ENCODE data around the gene KCNJ10. TPM values are rescaled to one million over a fixed set of nuclear protein-coding genes. Genes with fewer than 3 reads are reported as not detected.

The KCNJ10 gene
- total and polyA plus RNA-seq, 2 donors from 2014 or later, result 4.9 to 57.6 TPM

GRCh38 chr1:160075836-160076235 is 5.9 kb upstream of the KCNJ10 start:
- Histone ChIP-seq H3K4me1 (ENCODE audit: control insufficient read depth in 2 of 3, insufficient read depth in 2 of 3, low read depth in 1 of 3, low read length in 3 of 3) (peaks cover 0 to 1% (median 0%) of the 10 kb centered on the region in 3 donors), H3K36me3 (ENCODE audit: control insufficient read depth in 2 of 3, insufficient read depth in 3 of 3, low read length in 3 of 3) (no peaks in the 10 kb centered on the region), H3K27ac (ENCODE audit: low read depth in 2 of 2, low read length in 2 of 2) (no peak overlapping the region), H3K27me3 (ENCODE audit: control insufficient read depth, insufficient read depth, low read length) (peaks cover 3% of the 10 kb centered on the region), H3K9me3 (ENCODE audit: control insufficient read depth in 2 of 3, insufficient read depth in 1 of 3, low read length in 3 of 3) (no peaks in the 10 kb centered on the region), H3K9ac (ENCODE audit: low read length in 3 of 3) (no peak overlapping the region), H3K4me3 (ENCODE audit: low read length in 3 of 3) (no peak overlapping the region)
- TF ChIP-seq, protein P1, sequence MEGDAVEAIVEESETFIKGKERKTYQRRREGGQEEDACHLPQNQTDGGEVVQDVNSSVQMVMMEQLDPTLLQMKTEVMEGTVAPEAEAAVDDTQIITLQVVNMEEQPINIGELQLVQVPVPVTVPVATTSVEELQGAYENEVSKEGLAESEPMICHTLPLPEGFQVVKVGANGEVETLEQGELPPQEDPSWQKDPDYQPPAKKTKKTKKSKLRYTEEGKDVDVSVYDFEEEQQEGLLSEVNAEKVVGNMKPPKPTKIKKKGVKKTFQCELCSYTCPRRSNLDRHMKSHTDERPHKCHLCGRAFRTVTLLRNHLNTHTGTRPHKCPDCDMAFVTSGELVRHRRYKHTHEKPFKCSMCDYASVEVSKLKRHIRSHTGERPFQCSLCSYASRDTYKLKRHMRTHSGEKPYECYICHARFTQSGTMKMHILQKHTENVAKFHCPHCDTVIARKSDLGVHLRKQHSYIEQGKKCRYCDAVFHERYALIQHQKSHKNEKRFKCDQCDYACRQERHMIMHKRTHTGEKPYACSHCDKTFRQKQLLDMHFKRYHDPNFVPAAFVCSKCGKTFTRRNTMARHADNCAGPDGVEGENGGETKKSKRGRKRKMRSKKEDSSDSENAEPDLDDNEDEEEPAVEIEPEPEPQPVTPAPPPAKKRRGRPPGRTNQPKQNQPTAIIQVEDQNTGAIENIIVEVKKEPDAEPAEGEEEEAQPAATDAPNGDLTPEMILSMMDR (IDR thresholded peaks at IDR 0.05; ENCODE audit: borderline replicate concordance, extremely low read depth, insufficient read depth), result no peak
- FAIRE-seq (no peak), DNase-seq (no peak)
- intact Hi-C loops (cut with DNase I), result no loop called here

DNA sequence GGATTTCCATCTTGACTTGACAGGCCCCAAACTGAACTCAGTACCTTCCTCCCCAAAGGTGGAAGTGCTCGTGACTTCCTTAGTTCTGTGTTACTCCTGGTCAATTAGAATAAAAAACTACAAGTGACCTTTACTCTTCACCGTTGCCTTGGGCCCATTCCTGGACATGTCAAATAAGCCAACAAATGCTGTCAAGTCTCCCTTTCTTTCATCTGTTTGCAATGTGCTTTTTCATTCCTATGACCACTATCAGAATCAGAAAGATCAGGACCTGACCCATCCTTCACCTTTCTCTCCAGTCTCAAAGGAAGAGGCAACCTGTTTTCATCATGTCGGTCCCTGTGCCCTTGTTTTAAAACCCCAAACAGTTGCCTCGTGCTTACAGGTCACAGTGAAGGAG is 4.9 kb upstream of the KCNJ10 start:
- Histone ChIP-seq H3K4me3 (ENCODE audit: low read length in 3 of 3) (no peak overlapping the region), H3K9me3 (ENCODE audit: control insufficient read depth in 2 of 3, insufficient read depth in 1 of 3, low read length in 3 of 3) (no peaks in the 10 kb centered on the region), H3K27ac (ENCODE audit: low read depth in 2 of 2, low read length in 2 of 2) (no peak overlapping the region), H3K9ac (ENCODE audit: low read length in 3 of 3) (no peak overlapping the region), H3K36me3 (ENCODE audit: control insufficient read depth in 2 of 3, insufficient read depth in 3 of 3, low read length in 3 of 3) (no peaks in the 10 kb centered on the region), H3K4me1 (ENCODE audit: control insufficient read depth in 2 of 3, insufficient read depth in 2 of 3, low read depth in 1 of 3, low read length in 3 of 3) (peaks cover 0 to 4% (median 0%) of the 10 kb centered on the region in 3 donors), H3K27me3 (ENCODE audit: control insufficient read depth, insufficient read depth, low read length) (peaks cover 3% of the 10 kb centered on the region)
- intact Hi-C loops (cut with DNase I), result no loop called here
- TF ChIP-seq, protein P1 (IDR thresholded peaks at IDR 0.05; ENCODE audit: borderline replicate concordance, extremely low read depth, insufficient read depth), result no peak
- FAIRE-seq, result no peak
- no peak for DNase-seq

DNA sequence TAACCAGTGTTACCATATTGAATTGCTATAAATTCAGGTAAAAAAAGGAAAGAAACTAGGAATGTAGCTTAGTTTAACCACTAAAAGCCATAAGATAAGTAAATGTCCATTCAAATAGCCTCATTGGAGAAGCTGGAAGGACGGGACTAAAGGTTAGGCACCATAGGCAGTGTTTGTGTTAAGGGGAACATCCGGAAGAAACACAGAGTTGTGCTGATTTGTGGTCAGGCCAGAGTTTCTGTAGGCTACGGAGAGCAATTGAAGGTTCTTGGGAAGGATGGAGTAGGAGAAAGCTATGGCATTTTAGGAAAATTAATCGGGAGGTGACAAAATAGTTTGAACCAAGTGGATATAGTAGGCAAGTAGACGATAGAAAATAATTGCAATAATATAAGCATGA is 1.3 kb upstream of the KCNJ10 start:
- TF ChIP-seq, protein P1 (IDR thresholded peaks at IDR 0.05; ENCODE audit: borderline replicate concordance, extremely low read depth, insufficient read depth), result no peak
- peaks cover 0 to 8% (median 0%) of the 10 kb centered on the region in 3 donors for H3K4me1 ChIP-seq (ENCODE audit: control insufficient read depth in 2 of 3, insufficient read depth in 2 of 3, low read depth in 1 of 3, low read length in 3 of 3)
- no peaks in the 10 kb centered on the region for H3K27me3 ChIP-seq (ENCODE audit: control insufficient read depth, insufficient read depth, low read length)
- FAIRE-seq (no peak), DNase-seq (no peak)
- H3K9me3 ChIP-seq (ENCODE audit: control insufficient read depth in 2 of 3, insufficient read depth in 1 of 3, low read length in 3 of 3), result no peaks in the 10 kb centered on the region
- no peak overlapping the region for H3K27ac ChIP-seq (ENCODE audit: low read depth in 2 of 2, low read length in 2 of 2)
- H3K9ac ChIP-seq (ENCODE audit: low read length in 3 of 3), result no peak overlapping the region
- intact Hi-C loops (cut with DNase I), result no loop called here
- no peaks in the 10 kb centered on the region for H3K36me3 ChIP-seq (ENCODE audit: control insufficient read depth in 2 of 3, insufficient read depth in 3 of 3, low read length in 3 of 3)
- no peak overlapping the region for H3K4me3 ChIP-seq (ENCODE audit: low read length in 3 of 3)

Data from kidney (tissue), 14 donors.